ENCODE results near the gene ASPDH. TPM values are rescaled to one million over a fixed set of nuclear protein-coding genes. Genes with fewer than 3 reads are reported as not detected.

ASPDH gene
- polyA plus RNA-seq, 3 donors, result 7.0 to 13.2 (median 12.4) TPM

GRCh38 chr19:50468818-50469217, 44.9 kb downstream of the ASPDH start:
- no peak for DNase-seq (ENCODE audit: extremely low read depth in 1 of 11, low read depth in 9 of 11, low spot score in 4 of 11)

DNA sequence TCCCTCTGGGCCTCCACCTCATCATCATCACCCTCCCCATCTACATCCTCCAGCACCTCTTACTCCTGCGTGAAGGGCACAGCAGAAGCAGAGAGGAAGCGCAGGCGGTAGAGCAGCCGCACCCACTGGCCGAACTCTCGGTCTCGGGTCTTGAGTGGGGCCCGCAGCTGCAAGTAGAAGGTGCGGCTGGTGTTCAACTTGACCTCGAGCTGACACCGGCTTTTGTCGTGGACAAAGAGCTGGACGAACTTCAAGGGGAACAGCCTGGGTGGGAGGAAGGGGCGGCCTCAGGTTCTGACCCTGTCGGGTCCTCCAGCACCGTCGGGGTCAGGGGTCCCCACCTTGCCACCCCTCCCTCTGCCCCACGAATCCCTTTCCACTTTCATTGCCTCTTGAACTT, 46.1 kb downstream of the ASPDH start:
- no peak for DNase-seq (ENCODE audit: extremely low read depth in 1 of 11, low read depth in 9 of 11, low spot score in 4 of 11)

DNA sequence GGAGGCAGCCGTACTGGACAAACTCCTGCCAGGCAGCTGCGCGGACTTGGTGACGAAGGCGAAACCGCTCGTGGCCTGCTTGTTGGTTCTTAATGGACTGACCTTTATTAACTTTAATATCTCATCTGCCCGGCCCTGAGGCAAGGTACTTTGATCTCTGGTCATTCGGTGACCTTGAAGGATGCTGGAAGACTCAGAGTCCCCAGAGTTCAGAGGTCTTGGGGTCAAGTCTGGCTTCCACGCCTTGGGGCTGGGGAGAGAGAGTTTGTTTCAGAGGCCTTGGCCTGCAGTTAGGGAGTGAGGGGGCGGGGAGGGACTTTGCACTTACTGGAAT, 47.0 kb downstream of the ASPDH start:
- no peak for DNase-seq (ENCODE audit: extremely low read depth in 1 of 11, low read depth in 9 of 11, low spot score in 4 of 11)

DNA sequence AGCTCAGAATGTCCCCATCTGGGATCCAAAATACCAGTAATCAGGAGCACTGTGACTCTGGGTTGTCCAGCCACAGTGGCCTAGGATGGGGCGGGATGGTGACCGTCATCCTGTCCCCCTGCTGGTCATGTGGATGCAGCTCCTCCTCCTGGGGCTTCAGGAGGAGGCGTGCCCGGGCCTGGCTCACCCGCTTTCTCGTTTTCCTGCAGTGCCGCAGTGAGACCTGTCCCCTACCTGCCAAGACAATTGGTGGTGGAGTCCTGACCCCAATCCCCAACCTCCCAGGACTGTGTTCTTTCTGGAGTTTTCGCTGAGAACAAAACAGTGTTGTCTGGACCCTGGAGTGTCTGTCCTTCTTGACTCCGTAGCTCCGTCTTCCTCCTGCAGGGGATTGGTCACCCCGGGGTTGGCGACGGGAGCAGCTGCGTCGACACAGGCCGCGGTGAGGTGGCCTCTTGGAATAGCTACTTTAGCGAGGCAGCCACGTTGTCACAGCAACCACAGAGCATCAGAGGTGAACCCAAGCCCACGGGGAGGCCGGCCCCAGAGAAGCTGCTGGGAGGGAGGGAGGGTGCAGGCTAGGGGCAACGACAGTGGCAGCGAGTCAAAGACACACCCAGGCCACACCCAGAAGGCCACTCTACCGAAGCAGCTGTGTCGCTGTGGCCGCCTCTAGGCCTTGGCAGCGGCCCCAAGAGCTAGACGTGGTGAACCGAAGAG, 47.6 kb downstream of the ASPDH start:
- DNase-seq (ENCODE audit: extremely low read depth in 1 of 11, low read depth in 9 of 11, low spot score in 4 of 11), result peak in 1 of 11 donors; percentile 33

DNA sequence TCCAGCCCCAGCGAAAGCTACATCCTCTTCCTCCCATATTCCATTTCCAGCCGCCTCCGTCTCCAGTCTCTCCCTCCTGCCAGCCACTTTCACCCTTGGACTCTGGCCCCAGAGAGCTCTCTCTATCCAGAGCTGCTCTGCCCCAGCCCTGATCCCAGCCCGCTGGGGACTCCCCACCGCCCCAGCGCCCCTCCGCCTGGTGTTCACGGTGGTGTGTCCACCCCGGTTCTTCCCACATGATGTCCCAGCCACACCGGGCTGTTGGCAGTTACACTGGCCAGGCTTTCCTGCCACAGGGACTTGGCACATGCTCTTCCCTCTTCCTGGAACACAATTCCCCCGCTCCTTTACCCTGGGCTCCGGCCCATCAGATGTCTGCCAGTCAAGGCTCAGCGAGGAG, 48.7 kb downstream of the ASPDH start:
- DNase-seq (ENCODE audit: extremely low read depth in 1 of 11, low read depth in 9 of 11, low spot score in 4 of 11), result no peak

GRCh38 chr19:50464348-50464747, 49.4 kb downstream of the ASPDH start:
- no peak for DNase-seq (ENCODE audit: extremely low read depth in 1 of 11, low read depth in 9 of 11, low spot score in 4 of 11)

- no peak for DNase-seq (ENCODE audit: extremely low read depth in 1 of 11, low read depth in 9 of 11, low spot score in 4 of 11)
Measured at GRCh38 chr19:50462970-50463369, 50.7 kb downstream of the ASPDH start.

Other genes starting within 250 kb of the ASPDH start
- 10 to 100 TPM; 35.0 to 71.8 (median 41.6) TPM for gene KCNC3, start 184.5 kb downstream of the ASPDH start, polyA plus RNA-seq (ENCODE audit: insufficient read length in 3 of 3)
- gene NAPSA, start 148.3 kb downstream of the ASPDH start, polyA plus RNA-seq (ENCODE audit: insufficient read length in 3 of 3), result 10 to 100 TPM in 1 of 3 donors, 1 to 10 TPM in 2; 9.3 to 15.3 (median 9.8) TPM
- gene NR1H2, start 137.5 kb downstream of the ASPDH start, polyA plus RNA-seq (ENCODE audit: insufficient read length in 3 of 3), result 10 to 100 TPM; 25.0 to 43.5 (median 38.5) TPM
- 10 to 100 TPM; 24.1 to 36.6 (median 33.2) TPM for gene POLD1, start 129.6 kb downstream of the ASPDH start, polyA plus RNA-seq (ENCODE audit: insufficient read length in 3 of 3)
- gene SPIB, start 95.0 kb downstream of the ASPDH start, polyA plus RNA-seq (ENCODE audit: insufficient read length in 3 of 3), result 1 to 10 TPM in 1 of 3 donors, under 1 TPM in 2; 0.97 to 1.4 (median 0.99) TPM
- gene MYBPC2, start 81.0 kb downstream of the ASPDH start, polyA plus RNA-seq (ENCODE audit: insufficient read length in 3 of 3), result 1 to 10 TPM in 1 of 3 donors, under 1 TPM in 2; 0.61 to 1.2 (median 0.89) TPM
- gene EMC10, start 37.4 kb downstream of the ASPDH start, polyA plus RNA-seq (ENCODE audit: insufficient read length in 3 of 3), result 100 to 1,000 TPM in 2 of 3 donors, 10 to 100 TPM in 1; 91.1 to 172 (median 141) TPM
- gene GARIN5A, start 37.1 kb downstream of the ASPDH start, polyA plus RNA-seq (ENCODE audit: insufficient read length in 3 of 3), result 10 to 100 TPM in 1 of 3 donors, 1 to 10 TPM in 2; 6.9 to 10.6 (median 9.8) TPM
- gene JOSD2, start 2.7 kb downstream of the ASPDH start, polyA plus RNA-seq (ENCODE audit: insufficient read length in 3 of 3), result 10 to 100 TPM in 2 of 3 donors, 1 to 10 TPM in 1; 7.1 to 16.9 (median 13.8) TPM
- 10 to 100 TPM; 13.8 to 26.0 (median 21.8) TPM for gene LRRC4B, start 54.5 kb upstream of the ASPDH start, polyA plus RNA-seq (ENCODE audit: insufficient read length in 3 of 3)
- 1 to 10 TPM in 1 of 3 donors, under 1 TPM in 2; 0.37 to 1.5 (median 0.57) TPM for gene SYT3, start 126.0 kb upstream of the ASPDH start, polyA plus RNA-seq (ENCODE audit: insufficient read length in 3 of 3)
- 1 to 10 TPM; 1.4 to 5.1 (median 2.3) TPM for gene C19orf81, start 135.5 kb upstream of the ASPDH start, polyA plus RNA-seq (ENCODE audit: insufficient read length in 3 of 3)
- gene SHANK1, start 205.9 kb upstream of the ASPDH start, polyA plus RNA-seq (ENCODE audit: insufficient read length in 3 of 3), result 1 to 10 TPM; 4.5 to 5.6 (median 5.5) TPM
- 10 to 100 TPM; 18.5 to 37.9 (median 37.6) TPM for gene CLEC11A, start 209.5 kb upstream of the ASPDH start, polyA plus RNA-seq (ENCODE audit: insufficient read length in 3 of 3)